NOMO-1 (cell line): Measurements from ENCODE around the gene OTULIN.

Source experiments
- DNase-seq, 2 experiments: peaks; one replicate each; lab custom pipeline; 2025; ENCODE audit not compliant: unreplicated experiment in 2 of 2; lab: John Stamatoyannopoulos, UW

The OTULIN gene

DNA sequence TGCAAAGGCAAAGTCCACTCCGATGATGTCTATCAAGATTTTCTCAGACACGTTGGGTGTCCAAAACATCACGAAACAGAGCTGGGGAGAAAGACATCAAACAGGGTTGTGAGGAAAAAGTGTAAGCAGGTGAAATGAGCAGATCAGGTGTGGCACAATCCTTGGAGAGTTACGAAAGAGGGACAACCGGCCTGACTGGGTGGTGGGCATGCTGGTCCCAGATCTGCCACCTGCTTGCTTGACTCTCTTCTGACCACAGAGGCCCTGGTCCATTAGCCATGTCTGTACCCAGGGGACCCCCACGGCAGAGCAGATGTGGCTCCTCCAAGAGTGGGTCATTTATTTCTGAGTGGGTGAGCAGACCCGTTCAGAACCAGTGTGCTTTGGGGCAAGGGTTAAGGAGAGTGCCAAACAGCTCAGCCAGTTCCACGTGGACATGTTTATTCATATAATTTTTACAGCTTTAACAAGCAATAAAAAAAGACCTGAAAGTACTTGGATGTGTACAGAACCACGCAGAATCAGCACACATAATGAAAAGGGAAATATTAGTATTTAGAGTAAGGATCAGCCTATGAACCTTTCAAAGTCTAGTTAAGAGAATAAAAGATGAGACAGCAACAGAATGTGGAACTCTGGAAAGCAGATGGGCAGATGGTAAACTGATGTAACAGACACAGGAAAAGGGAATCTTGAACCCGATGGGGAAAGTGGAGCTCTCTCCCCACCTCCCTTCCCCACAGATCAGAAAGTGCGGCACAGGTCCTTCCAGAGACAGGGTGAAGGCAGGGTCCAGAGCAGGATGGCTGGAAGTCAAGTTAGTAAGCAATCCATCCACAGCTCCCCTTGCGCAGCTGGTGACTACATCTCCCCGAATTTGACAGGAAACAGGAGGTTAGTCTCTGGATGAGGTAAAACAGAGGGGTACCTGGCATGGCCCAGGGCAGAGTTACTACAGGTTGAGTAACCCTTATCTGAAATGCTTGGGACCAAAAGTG, 52.5 kb downstream of the OTULIN start:
- DNase-seq = no peak

GRCh38 chr5:14718778-14719177, 54.3 kb downstream of the OTULIN start:
- no peak for DNase-seq

DNA sequence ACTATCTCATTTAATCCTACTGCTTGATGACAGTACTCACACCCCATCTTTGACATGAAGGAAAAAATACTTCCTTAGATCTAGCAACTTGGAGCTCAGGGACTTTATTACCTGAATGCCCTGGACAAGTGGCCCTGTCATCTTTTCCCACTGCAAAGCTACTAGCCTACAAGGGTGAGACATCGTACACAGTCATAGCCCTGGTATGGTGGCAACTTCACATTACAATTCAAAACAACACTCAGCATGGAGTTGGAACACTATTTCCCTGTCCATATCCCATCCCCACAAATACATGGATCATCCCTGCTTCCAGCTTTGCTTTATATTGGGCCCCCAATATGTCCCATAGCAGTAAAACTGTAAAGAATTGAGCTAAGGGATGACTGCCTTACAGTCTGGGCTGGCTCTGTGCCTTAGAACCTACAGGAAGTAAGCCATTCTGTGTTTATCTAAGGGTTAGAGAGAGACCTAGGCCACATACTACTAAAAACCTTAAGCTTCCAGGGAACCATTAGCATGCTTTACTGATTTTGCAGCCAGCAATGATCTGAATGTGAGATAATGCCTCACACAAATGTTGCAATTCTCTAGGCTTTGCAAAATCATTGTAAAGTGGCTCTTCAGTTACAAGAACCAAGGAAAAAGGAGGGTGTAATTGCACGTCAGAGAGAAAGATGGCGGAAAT, 55.9 kb downstream of the OTULIN start:
- no peak for DNase-seq

DNA sequence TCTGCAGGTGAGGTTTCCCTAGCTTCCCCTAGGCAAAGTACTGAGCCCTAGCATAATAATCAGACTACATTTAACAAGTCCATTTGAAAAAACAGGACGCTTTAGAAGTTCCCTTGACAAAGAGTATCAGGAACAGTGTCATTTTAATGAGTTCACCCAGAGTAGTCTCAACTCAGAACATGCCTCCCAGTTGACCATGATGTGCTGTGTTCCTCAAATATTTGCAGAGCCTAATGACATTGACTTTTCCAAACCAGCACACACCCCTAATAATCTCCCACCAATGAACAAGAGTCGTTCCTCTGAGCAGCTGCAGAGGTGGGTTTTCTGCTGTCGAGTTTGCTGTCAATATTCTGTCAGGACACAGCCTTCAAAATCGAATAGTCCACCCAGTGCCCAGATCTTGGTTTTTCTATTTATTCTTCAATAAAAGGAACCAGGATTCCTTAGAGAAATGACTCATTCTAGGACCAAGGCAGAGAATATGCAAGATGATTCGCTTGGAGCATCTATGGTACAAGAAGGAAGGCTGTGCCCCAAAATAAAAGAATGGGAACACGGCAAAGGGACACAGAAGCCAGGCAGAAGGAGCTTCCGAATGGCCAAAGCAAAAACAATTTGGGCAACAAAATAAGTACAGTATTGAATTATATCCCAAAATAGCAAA, 57.6 kb downstream of the OTULIN start:
- no peak for DNase-seq

GRCh38 chr5:14722923-14723322, 58.4 kb downstream of the OTULIN start:
- no peak for DNase-seq

GRCh38 chr5:14723701-14724132, 59.2 kb downstream of the OTULIN start:
- DNase-seq = peak in 1 of 2 experiments; percentile 62

DNA sequence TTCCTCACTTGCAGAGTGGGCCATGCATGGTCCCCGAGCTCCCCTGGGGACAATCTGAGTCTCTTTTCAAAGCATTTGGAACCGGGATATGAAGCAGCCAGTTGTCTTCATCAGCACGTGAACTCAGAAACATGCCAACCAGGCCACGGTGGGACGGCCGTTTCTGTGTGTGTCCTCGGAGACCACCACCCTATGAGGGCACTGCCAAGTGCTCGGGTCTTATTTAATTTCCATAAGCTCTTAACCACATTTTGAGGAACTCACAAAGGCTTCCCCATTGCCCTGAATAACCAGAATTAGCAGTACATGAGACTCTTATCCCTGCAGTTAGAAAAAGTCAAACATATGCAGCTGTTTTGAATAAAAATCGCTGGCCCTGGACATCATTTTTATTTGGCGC, 60.1 kb downstream of the OTULIN start:
- DNase-seq = peak in 1 of 2 experiments; percentile 47

GRCh38 chr5:14726066-14726838, 61.7 kb downstream of the OTULIN start:
- DNase-seq = no peak

DNA sequence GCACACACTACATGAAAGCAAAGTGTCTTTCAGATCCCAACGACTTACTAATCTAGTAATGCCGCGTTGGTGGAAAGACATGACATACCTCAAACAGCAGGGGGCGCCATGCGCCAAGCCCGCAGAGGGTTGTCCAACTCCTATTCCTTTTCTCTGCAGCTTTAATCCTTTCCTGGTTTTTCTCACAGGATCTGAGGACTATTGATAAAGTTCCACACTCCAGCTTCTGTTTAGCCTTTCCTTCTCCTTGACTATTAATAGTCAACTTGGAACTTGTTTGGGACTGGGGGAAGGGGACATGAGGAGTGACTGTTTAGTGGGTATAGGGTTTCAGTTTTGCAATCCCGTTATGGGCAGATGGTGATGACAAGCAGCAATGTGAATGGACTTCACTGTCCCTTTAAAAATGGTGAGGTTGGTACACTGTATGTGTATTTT, 62.9 kb downstream of the OTULIN start:
- peak; percentile 83 to 90 for DNase-seq

- no peak for DNase-seq
Observed at GRCh38 chr5:14727928-14728458, 63.5 kb downstream of the OTULIN start.

DNA sequence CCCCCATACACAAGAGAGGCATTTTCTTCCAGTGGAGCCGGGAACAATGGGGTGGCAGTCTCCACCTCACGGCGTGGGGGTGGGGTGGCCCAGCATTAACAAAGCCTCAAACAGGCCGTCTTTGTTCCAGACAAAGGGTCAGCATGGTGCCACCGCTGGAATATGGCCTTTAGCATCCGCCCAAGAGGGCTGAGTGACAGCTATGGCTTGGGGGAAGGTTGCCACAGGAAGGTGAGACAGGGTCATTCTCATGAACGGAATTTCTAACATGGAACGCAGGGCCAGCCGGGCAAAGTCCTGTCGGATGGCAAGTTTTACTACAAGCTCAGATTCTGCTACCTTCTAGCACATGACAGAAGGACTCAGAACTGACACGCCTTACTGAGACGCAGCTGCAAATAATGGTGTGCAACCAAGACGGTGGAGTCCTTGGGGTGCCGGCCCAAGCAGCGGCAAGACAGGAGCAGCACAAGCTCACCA, 64.0 kb downstream of the OTULIN start:
- no peak for DNase-seq

DNA sequence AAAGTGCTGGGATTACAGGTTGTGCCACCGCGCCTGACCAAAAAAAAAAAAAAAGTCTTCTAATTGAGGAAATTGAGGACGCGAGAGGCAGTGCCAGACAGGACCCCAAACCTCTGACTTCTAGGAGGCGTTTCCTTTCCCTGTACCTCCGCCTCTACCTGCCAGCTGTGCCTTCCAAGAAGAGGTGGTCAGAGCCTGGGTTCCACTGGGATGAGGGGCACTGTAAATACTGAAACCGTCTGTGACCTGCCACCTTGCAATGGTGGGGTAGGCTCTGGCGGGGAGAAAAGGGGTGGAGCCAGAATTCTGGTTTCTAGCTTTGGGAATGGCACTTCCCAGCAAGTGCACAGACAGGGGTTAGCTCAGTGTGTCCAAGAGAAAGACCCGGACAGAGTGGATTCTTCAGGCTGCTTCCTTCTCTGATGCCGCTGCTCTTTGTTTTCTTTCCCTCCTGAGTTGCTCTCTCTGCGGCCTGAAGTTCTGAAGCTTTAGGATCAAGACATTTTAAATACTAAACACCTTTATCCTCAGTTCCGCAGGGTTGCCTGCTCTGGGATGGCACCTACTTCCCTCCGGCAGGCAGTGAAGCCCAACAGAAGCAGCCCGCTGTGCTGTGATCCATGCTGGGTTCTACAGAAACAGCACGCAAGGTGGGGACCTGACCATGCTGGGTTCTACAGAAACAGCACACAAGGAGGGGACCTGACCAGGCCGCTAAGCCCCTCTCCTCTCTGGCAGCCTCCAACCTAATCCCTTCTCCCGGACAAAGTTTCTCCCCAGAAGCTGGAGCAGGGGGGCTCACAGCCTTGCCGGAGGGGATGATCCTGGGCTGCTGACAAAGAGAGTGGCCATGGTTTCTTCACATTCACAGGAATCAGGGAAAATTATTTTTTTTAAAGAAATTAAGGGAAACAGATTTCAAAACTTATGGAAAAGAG, 65.2 kb downstream of the OTULIN start:
- DNase-seq = no peak

DNA sequence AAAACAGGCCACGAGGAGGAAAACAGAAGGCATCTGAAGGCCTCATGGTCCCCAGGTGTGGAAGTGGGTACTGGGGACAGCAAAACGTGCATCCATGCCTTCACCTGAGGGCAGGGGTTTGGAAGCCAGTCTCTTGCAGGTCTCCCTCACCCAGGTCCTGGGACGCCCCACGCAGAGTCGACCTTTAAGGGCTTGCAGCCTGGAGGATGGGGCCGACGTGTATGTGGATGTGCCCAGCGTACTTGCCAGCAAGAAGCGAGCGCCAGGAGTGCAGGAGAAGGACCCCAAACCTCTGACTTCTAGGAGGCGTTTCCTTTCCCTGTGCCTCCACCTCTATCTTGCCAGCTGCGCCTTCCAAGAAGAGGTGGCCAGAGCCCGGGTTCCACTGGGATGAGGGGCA, 65.9 kb downstream of the OTULIN start:
- DNase-seq = no peak

DNA sequence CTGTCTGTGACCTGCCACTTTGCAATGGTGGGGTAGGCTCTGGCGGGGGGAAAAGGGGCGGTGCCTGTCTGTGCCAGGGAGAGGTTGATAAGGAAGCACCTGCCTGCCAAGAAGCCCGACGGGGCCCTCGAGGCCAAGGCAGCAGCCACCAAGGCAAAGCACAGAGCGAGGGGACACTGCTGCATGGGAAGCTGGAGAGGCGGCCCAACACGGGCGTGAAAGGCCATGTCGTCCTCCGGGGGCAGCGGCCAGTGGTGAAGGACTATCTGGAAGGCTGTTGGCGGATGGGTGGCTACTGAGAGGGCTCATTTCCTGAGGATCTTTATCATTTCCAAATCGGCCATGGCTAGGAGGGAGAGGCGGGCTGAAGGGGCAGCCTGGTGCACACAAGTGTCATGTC, 66.4 kb downstream of the OTULIN start:
- DNase-seq = no peak

GRCh38 chr5:14732991-14733390, 68.5 kb downstream of the OTULIN start:
- DNase-seq = no peak

DNA sequence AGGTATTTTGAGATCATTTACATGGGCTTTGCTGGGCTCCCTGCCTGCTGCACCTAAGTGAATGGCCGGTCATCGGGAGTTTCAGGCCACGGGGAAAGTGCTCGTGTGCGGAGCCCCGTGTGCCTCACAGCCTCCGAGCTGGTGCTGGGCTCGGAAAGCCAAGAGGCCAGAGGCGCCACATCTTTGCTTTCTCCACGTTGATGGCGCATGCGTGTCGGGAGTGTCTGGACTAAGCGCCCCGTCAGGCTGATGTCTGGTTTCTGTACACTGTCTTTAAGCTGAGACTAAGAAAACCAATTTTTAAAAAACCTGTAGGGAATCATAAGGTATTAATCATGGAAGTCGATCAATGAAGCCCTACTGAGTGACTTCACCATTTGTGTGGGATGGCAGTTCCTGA, 69.1 kb downstream of the OTULIN start:
- DNase-seq = no peak

DNA sequence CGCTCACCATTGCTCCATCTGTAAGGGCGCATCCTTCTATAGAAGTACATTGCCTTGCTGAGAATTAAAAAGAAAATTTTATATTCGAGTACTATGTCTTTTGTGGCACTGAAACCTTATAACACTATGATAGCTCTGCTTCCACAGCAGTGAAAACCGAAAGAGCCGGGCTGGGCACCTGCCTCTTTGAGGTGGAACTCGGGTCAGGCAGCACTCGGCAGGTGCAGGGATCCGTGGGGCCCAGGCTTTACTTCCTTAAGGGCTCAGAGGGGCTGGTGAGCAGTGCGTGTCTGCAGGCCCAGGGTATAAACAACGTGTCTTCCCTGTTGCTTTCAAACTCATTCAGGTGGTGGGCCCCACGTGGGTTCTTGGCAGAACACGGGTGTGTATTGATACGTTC, 69.9 kb downstream of the OTULIN start:
- DNase-seq = no peak

GRCh38 chr5:14735944-14736343, 71.4 kb downstream of the OTULIN start:
- DNase-seq = peak in 1 of 2 experiments; percentile 47

DNA sequence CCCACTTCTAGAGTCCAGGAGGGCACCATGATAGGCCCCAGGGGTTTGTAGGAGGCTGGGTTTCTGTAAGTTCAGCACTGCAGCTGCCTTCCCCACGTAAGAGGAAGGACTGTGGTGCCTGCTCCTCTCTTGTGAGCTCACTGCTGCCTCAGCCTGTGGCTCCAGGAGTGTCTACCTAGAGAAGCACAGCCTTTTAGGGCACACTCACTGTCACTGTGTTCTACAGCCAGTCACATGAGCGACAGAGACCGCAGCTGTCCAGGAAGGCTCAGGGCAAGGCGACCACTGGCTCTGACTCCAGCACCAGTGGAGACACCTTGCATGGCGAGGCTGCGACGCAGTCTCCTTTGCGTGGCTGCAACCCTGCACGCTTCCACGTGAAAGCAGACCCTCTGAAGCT, 72.8 kb downstream of the OTULIN start:
- DNase-seq = no peak
